ENCODE measurements around the gene PGM1.

GRCh38 chr1:63640633-63641567 is 47.7 kb downstream of the PGM1 start:
- TF ChIP-seq EZH2 (IDR thresholded peaks at IDR 0.05; ENCODE audit: borderline replicate concordance, low read depth, low read length, poor library complexity, severe bottlenecking) = no peak
- TF ChIP-seq CTCF (conservative IDR thresholded peaks at IDR 0.05; ENCODE audit: low read depth, low read length) = no peak
